Panc1 (cell line): ENCODE results near the gene FBXL17.

Source experiments
- POLR2AphosphoS5 ChIP-seq: IDR thresholded peaks from 2 replicates; pipeline ENCODE4 v1.6.1; 2012; ENCODE audit warnings: mild to moderate bottlenecking, low read depth, low read length, moderate library complexity
- TCF7L2 ChIP-seq: IDR thresholded peaks from 2 replicates; pipeline ENCODE4 v1.6.1; 2011; ENCODE audit warnings: mild to moderate bottlenecking, low read depth, low read length, inconsistent platforms
- TF ChIP-seq, protein P1 (sequence below), 2 experiments: IDR thresholded peaks; 2 replicates each; pipeline ENCODE4 v1.6.1; 2011 to 2012; ENCODE audit warnings: low read depth in 2 of 2, control low read depth in 1 of 2, low read length in 1 of 2, mild to moderate bottlenecking in 1 of 2, moderate library complexity in 1 of 2; ENCODE audit not compliant: insufficient read depth in 1 of 2
- TF ChIP-seq, protein P2 (sequence below): fragments of 450-650 bp; IDR thresholded peaks from 2 replicates; pipeline ENCODE4 v1.5.1; 2017; ENCODE audit warnings: mild to moderate bottlenecking

DNA sequence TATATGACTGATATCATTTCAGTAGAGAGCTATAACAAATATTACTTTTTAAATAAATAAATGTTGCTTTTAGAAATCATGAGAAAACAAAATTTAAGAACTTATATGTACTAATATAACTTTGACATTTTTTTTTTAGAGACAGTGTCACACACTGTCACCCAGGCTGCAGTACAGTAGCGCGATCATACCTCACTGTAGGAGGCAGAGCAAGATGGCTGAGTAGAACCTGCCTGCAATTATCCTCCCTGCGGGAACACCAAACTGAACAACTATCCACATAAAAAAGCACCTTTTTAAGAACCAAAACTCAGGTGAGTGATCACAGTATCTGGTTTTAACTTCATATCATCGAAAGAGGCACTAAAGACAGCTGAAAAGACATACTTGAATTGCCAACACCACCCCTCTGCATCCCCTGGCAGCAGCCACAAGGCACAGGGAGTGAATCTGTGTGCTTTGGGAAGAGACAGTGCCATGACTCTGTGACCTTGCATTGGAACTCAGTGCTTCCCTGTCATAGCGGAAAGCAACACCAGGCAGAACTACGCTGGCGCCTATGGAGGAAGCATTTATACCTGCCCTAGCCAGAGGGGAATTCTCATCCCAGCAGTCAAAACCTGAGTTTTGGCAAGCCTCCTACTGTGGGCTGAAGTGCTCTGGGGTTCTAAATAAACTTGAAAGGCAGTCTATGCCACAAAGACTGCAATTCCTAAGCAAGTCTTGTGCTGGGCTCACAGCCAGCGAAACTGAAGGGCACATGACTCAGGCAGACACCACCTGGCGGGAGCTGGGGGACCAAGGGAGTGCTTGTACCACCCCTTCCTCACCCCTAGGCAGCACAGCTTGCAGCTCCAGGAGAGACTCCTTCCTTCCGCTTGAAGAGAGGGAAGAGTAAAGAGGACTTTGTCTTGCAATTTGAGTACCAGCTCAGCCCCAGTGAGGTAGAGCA is 142.7 kb downstream of the FBXL17 start:
- TF ChIP-seq, protein P1, sequence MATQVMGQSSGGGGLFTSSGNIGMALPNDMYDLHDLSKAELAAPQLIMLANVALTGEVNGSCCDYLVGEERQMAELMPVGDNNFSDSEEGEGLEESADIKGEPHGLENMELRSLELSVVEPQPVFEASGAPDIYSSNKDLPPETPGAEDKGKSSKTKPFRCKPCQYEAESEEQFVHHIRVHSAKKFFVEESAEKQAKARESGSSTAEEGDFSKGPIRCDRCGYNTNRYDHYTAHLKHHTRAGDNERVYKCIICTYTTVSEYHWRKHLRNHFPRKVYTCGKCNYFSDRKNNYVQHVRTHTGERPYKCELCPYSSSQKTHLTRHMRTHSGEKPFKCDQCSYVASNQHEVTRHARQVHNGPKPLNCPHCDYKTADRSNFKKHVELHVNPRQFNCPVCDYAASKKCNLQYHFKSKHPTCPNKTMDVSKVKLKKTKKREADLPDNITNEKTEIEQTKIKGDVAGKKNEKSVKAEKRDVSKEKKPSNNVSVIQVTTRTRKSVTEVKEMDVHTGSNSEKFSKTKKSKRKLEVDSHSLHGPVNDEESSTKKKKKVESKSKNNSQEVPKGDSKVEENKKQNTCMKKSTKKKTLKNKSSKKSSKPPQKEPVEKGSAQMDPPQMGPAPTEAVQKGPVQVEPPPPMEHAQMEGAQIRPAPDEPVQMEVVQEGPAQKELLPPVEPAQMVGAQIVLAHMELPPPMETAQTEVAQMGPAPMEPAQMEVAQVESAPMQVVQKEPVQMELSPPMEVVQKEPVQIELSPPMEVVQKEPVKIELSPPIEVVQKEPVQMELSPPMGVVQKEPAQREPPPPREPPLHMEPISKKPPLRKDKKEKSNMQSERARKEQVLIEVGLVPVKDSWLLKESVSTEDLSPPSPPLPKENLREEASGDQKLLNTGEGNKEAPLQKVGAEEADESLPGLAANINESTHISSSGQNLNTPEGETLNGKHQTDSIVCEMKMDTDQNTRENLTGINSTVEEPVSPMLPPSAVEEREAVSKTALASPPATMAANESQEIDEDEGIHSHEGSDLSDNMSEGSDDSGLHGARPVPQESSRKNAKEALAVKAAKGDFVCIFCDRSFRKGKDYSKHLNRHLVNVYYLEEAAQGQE (IDR thresholded peaks at IDR 0.05; ENCODE audit: insufficient read depth in 1 of 2, low read depth in 2 of 2, low read length in 1 of 2) = no peak
- TF ChIP-seq, protein P2, sequence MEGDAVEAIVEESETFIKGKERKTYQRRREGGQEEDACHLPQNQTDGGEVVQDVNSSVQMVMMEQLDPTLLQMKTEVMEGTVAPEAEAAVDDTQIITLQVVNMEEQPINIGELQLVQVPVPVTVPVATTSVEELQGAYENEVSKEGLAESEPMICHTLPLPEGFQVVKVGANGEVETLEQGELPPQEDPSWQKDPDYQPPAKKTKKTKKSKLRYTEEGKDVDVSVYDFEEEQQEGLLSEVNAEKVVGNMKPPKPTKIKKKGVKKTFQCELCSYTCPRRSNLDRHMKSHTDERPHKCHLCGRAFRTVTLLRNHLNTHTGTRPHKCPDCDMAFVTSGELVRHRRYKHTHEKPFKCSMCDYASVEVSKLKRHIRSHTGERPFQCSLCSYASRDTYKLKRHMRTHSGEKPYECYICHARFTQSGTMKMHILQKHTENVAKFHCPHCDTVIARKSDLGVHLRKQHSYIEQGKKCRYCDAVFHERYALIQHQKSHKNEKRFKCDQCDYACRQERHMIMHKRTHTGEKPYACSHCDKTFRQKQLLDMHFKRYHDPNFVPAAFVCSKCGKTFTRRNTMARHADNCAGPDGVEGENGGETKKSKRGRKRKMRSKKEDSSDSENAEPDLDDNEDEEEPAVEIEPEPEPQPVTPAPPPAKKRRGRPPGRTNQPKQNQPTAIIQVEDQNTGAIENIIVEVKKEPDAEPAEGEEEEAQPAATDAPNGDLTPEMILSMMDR = no peak
- TF ChIP-seq POLR2AphosphoS5 (no peak), TCF7L2 (no peak)
